Muscle layer of colon (tissue), 2 donors: Measurements from ENCODE around the gene JAKMIP1.

Experiments
- H3K27ac ChIP-seq: one replicate; pipeline ENCODE4 v1.7.0; 2013; ENCODE audit warnings: low read depth, mild to moderate bottlenecking, low read length, moderate library complexity
- H3K27me3 ChIP-seq, 2 donors: one replicate each; pipeline ENCODE4 v1.7.0; 2013; ENCODE audit warnings: low read length in 2 of 2, mild to moderate bottlenecking in 2 of 2; ENCODE audit not compliant: insufficient read depth in 2 of 2, control insufficient read depth in 1 of 2
- H3K36me3 ChIP-seq: one replicate; pipeline ENCODE4 v1.7.0; 2013; ENCODE audit warnings: mild to moderate bottlenecking, low read length; ENCODE audit not compliant: insufficient read depth
- H3K4me1 ChIP-seq: one replicate; pipeline ENCODE4 v1.7.0; 2013; ENCODE audit warnings: mild to moderate bottlenecking, low read length; ENCODE audit not compliant: insufficient read depth
- H3K4me3 ChIP-seq, 2 donors: one replicate each; pipeline ENCODE4 v1.7.0; 2013; ENCODE audit warnings: low read length in 2 of 2, low read depth in 1 of 2, mild to moderate bottlenecking in 1 of 2, moderate library complexity in 1 of 2
- H3K9ac ChIP-seq: one replicate; pipeline ENCODE4 v1.7.0; 2013; ENCODE audit warnings: low read length
- H3K9me3 ChIP-seq: one replicate; pipeline ENCODE4 v1.7.0; 2013; ENCODE audit warnings: mild to moderate bottlenecking, low read length
- donor health status: abdominal sarcoma.
- donor health status: Adenocarcinoma of cecum.

The JAKMIP1 gene

GRCh38 chr4:5982156-5982973 is 218.0 kb downstream of the JAKMIP1 start:
- no peaks in the 10 kb centered on the region for H3K36me3 ChIP-seq
- no peak overlapping the region for H3K4me3 ChIP-seq
- H3K4me1 ChIP-seq: no peaks in the 10 kb centered on the region
- H3K9ac ChIP-seq: no peak overlapping the region
- H3K27me3 ChIP-seq: peaks cover 0 to 4% of the 10 kb centered on the region in 2 donors
- no peak overlapping the region for H3K27ac ChIP-seq
- no peaks in the 10 kb centered on the region for H3K9me3 ChIP-seq

- H3K27me3 ChIP-seq: peaks cover 0 to 10% of the 10 kb centered on the region in 2 donors
- no peak overlapping the region for H3K27ac ChIP-seq
- no peak overlapping the region for H3K9ac ChIP-seq
- no peaks in the 10 kb centered on the region for H3K36me3 ChIP-seq
- no peaks in the 10 kb centered on the region for H3K9me3 ChIP-seq
- no peaks in the 10 kb centered on the region for H3K4me1 ChIP-seq
- H3K4me3 ChIP-seq: no peak overlapping the region
Measured at GRCh38 chr4:5980436-5981155, 219.8 kb downstream of the JAKMIP1 start.

- Histone ChIP-seq H3K4me3 (no peak overlapping the region), H3K4me1 (no peaks in the 10 kb centered on the region), H3K36me3 (no peaks in the 10 kb centered on the region), H3K27me3 (peaks cover 0 to 10% of the 10 kb centered on the region in 2 donors), H3K27ac (no peak overlapping the region), H3K9me3 (no peaks in the 10 kb centered on the region), H3K9ac (no peak overlapping the region)
Measured at GRCh38 chr4:5979981-5980380, 220.4 kb downstream of the JAKMIP1 start.

GRCh38 chr4:5976921-5977320 is 223.4 kb downstream of the JAKMIP1 start:
- H3K27ac ChIP-seq: no peak overlapping the region
- no peaks in the 10 kb centered on the region for H3K36me3 ChIP-seq
- H3K27me3 ChIP-seq: peaks cover 0 to 19% of the 10 kb centered on the region in 2 donors
- H3K9me3 ChIP-seq: no peaks in the 10 kb centered on the region
- no peak overlapping the region for H3K9ac ChIP-seq
- no peak overlapping the region for H3K4me3 ChIP-seq
- H3K4me1 ChIP-seq: no peaks in the 10 kb centered on the region

GRCh38 chr4:5976431-5976830 is 223.9 kb downstream of the JAKMIP1 start:
- Histone ChIP-seq H3K36me3 (no peaks in the 10 kb centered on the region), H3K27me3 (peaks cover 0 to 19% of the 10 kb centered on the region in 2 donors), H3K4me1 (no peaks in the 10 kb centered on the region), H3K27ac (no peak overlapping the region), H3K9ac (no peak overlapping the region), H3K4me3 (no peak overlapping the region), H3K9me3 (no peaks in the 10 kb centered on the region)
